ENCODE data around the gene AARS2.

Gene AARS2

DNA sequence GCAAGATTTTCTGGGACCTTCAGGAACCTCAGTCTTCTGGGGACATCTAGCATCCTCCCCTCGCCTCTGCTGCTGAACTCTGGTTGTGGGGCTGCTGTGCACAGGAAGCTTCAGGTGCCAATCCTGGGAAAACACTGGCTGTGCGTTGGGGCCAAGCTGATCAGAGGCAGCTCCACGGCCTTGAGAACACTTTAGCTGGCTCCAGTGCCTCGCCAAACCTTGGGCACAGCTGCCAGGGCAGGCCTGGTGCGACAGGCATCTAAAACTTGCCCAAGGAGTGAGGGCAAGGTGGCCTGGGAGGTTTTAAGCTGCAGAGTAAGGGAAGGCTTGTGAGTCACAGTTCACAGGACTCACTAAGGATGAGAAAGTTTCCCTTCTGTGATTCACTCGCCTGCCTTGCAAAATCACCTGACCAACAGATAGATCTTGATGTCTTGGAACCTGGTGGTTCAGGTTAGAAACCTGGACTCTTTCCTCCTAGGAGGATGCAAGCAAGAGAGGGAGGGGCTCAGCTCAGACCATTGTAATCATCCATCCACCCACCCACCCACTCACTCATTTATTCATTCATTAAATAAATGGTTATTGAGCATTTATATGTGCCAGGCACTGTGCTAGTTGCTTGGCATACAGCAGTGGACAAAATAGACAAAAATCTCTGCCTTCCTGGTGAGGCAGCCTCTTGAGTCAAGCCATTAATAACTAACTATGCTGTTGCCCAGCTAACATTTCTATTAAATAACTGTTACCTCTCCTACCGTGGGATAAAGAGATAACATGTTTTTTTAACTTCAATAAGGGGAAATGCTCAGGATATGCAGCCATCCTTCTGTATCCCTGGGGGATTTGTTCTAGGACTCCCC lies 26.8 kb upstream of the AARS2 start:
- DNase-seq (ENCODE audit: low read depth): peak; percentile 4
- H3K4me3 ChIP-seq (ENCODE audit: control insufficient read depth, low read depth, low read length): no peak overlapping the region
- TF ChIP-seq, protein P1, sequence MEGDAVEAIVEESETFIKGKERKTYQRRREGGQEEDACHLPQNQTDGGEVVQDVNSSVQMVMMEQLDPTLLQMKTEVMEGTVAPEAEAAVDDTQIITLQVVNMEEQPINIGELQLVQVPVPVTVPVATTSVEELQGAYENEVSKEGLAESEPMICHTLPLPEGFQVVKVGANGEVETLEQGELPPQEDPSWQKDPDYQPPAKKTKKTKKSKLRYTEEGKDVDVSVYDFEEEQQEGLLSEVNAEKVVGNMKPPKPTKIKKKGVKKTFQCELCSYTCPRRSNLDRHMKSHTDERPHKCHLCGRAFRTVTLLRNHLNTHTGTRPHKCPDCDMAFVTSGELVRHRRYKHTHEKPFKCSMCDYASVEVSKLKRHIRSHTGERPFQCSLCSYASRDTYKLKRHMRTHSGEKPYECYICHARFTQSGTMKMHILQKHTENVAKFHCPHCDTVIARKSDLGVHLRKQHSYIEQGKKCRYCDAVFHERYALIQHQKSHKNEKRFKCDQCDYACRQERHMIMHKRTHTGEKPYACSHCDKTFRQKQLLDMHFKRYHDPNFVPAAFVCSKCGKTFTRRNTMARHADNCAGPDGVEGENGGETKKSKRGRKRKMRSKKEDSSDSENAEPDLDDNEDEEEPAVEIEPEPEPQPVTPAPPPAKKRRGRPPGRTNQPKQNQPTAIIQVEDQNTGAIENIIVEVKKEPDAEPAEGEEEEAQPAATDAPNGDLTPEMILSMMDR (IDR thresholded peaks at IDR 0.05; ENCODE audit: control insufficient read depth, insufficient read depth, low read depth, low read length, missing control alignments): no peak

DNA sequence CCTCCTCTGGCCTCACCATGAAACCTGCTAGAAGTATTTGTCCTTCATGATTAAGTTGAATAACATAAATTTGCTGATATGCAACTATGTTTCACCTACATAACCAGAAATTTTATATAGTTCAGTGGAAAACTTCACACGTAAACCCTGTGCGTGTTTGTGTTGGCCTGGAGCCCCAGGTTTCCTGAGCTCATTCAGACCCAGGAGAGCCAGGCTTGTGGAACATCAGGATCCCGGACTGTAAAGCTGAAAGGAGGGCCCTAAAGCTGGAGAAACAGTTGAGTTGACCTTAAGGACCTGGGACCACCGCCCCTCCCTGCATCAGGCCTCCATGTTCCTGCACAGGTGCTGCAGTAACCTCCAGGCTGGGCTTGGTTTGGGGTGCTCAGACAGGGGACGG lies 26.2 kb upstream of the AARS2 start:
- TF ChIP-seq, protein P1 (IDR thresholded peaks at IDR 0.05; ENCODE audit: control insufficient read depth, insufficient read depth, low read depth, low read length, missing control alignments): no peak
- no peak overlapping the region for H3K4me3 ChIP-seq (ENCODE audit: control insufficient read depth, low read depth, low read length)
- DNase-seq (ENCODE audit: low read depth): no peak

DNA sequence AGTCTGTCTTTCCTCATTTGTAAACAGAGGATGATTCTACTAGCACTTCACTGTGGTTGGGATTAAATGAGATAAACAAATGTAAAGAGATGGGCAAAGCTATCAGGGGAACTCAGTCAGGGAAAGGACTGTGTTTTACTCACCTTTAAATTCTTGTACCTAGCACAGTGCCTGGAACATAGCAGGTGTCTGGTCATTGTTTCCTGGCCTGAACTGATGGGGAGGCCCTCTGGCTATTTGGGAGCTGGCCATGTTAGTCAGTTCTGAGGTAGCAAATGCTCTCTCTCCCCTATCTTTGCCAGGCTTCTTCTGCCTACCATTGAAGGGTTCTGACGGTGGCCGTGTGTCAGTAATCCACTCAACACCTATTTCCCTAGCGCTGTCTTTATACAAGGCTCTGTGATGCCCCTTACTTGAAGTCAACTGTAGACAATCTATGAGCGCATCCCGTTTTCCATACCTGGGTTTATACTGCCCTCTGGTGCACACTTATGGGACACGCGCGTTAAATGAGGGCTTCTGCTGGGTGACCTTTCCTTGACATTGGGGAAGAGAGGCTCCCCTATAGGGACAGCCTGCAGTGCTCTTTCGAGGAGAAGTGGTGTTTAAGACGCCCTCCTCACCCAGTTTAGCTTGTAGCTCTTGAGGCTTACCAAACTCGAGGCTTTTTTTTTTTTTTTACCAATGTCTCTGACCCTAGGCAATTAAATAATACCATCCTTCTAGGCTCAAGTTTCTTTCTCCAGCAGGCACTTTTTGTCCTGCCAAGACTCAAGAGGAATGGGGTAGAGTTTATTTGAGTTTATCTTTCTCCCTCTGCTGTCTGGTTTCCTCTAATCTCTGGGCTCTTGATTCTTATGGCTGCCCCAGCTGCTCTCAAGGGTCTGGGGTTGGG lies 25.3 kb upstream of the AARS2 start:
- TF ChIP-seq, protein P1 (IDR thresholded peaks at IDR 0.05; ENCODE audit: control insufficient read depth, insufficient read depth, low read depth, low read length, missing control alignments): peak; percentile 82
- no peak overlapping the region for H3K4me3 ChIP-seq (ENCODE audit: control insufficient read depth, low read depth, low read length)
- DNase-seq (ENCODE audit: low read depth): peak; percentile 5

DNA sequence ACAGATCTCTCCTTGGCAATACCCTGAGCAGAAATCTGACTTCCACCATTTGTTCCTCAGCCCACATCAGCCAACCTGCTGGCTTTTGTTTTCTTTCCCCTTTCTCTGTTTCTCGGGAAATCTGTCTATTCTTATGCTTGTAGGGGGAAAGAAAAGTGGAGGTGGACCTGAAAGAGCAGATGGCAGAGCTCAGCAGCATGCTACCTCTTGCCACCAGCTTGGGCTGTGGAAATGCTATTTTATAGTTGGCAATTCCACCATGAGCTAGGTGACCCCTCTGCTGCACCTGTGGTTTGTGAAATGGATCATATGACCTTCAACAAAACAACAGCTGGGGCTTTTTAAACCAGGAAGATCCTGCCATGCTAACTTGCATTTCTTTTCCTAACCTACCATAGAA lies 22.5 kb upstream of the AARS2 start:
- DNase-seq (ENCODE audit: low read depth): no peak
- TF ChIP-seq, protein P1 (IDR thresholded peaks at IDR 0.05; ENCODE audit: control insufficient read depth, insufficient read depth, low read depth, low read length, missing control alignments): no peak
- H3K4me3 ChIP-seq (ENCODE audit: control insufficient read depth, low read depth, low read length): no peak overlapping the region

DNA sequence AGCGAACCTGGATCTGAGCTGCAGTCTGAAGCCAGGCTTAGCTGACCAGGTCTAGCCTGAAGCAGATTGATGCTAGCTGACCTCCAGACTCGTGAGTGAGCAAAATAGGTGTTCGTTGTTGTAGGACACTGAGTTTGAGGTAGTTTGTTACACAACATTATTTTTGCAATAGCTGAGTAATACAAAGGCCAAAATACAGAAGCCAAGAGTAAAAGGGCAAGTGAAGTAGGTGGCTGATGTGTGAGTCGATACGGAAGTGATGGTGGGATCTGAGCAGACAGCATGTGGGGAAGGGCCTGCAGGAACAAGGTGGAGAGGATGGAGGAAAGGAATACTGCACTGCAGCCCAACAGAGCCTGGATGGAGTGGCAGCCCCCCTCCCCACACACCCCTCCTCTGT lies 20.8 kb upstream of the AARS2 start:
- no peak overlapping the region for H3K4me3 ChIP-seq (ENCODE audit: control insufficient read depth, low read depth, low read length)
- TF ChIP-seq, protein P1 (IDR thresholded peaks at IDR 0.05; ENCODE audit: control insufficient read depth, insufficient read depth, low read depth, low read length, missing control alignments): no peak
- DNase-seq (ENCODE audit: low read depth): no peak

DNA sequence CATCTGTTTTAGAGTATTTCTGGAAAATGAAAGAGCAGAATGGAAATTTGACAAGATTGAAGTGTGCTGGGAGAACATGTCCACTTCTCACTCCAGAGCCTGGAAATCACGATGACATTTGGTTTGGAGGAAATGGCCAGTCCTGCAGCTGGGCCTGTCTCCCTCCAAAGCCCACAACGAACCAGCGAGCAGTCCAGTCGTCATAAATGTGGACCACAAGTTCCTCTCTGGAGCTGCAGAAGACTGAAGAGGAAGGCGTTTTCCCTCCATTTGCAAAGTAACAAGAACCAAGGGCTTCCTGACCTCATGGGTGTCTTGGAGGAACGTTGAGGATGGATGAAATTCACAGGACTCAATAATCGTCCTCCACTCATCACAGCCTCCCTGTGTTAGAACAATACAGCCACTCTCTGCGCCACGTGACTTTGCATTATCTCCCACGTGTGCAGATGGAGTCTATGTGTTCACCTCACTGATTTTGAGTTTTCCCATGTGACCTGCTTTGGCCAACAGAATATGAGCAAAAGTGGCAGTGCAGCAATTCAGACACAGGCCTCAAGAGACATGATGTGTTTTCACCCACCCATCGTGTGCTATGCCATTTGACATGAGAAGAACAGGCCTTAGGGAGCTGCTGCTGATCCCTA lies 20.2 kb upstream of the AARS2 start:
- H3K4me3 ChIP-seq (ENCODE audit: control insufficient read depth, low read depth, low read length): no peak overlapping the region
- DNase-seq (ENCODE audit: low read depth): no peak
- TF ChIP-seq, protein P1 (IDR thresholded peaks at IDR 0.05; ENCODE audit: control insufficient read depth, insufficient read depth, low read depth, low read length, missing control alignments): no peak

Measured in AG09309 (cell line).